ENCODE data around the gene ZNF512.

- TF ChIP-seq, protein P1, sequence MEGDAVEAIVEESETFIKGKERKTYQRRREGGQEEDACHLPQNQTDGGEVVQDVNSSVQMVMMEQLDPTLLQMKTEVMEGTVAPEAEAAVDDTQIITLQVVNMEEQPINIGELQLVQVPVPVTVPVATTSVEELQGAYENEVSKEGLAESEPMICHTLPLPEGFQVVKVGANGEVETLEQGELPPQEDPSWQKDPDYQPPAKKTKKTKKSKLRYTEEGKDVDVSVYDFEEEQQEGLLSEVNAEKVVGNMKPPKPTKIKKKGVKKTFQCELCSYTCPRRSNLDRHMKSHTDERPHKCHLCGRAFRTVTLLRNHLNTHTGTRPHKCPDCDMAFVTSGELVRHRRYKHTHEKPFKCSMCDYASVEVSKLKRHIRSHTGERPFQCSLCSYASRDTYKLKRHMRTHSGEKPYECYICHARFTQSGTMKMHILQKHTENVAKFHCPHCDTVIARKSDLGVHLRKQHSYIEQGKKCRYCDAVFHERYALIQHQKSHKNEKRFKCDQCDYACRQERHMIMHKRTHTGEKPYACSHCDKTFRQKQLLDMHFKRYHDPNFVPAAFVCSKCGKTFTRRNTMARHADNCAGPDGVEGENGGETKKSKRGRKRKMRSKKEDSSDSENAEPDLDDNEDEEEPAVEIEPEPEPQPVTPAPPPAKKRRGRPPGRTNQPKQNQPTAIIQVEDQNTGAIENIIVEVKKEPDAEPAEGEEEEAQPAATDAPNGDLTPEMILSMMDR (IDR thresholded peaks at IDR 0.05), result no peak
- TF ChIP-seq POLR2A (IDR thresholded peaks at IDR 0.05), result no peak
Observed at GRCh38 chr2:27627963-27628766, 45.3 kb downstream of the ZNF512 start.
